ENCODE measurements around the gene FAM89B.

The FAM89B gene

GRCh38 chr11:65536412-65537295, 35.7 kb upstream of the FAM89B start:
- Mint-ChIP-seq H3K36me3 (no peaks in the 10 kb centered on the region), H3K27ac (peak overlapping the region; percentile 13), H3K4me1 (ENCODE audit: low read depth) (peaks cover 5% of the 10 kb centered on the region), H3K27me3 (no peaks in the 10 kb centered on the region), H3K9me3 (ENCODE audit: low read depth) (no peaks in the 10 kb centered on the region), H3K4me3 (no peak overlapping the region)

GRCh38 chr11:65537296-65537597, 35.1 kb upstream of the FAM89B start:
- H3K4me1 Mint-ChIP-seq (ENCODE audit: low read depth): peaks cover 10% of the 10 kb centered on the region
- no peaks in the 10 kb centered on the region for H3K36me3 Mint-ChIP-seq
- no peak overlapping the region for H3K4me3 Mint-ChIP-seq
- no peaks in the 10 kb centered on the region for H3K27me3 Mint-ChIP-seq
- no peaks in the 10 kb centered on the region for H3K9me3 Mint-ChIP-seq (ENCODE audit: low read depth)
- no peak overlapping the region for H3K27ac Mint-ChIP-seq

- Mint-ChIP-seq H3K36me3 (peaks cover 2% of the 10 kb centered on the region), H3K27me3 (no peaks in the 10 kb centered on the region), H3K4me3 (no peak overlapping the region), H3K27ac (no peak overlapping the region), H3K9me3 (ENCODE audit: low read depth) (no peaks in the 10 kb centered on the region), H3K4me1 (ENCODE audit: low read depth) (peaks cover 12% of the 10 kb centered on the region)
Observed at GRCh38 chr11:65537620-65538231, 34.6 kb upstream of the FAM89B start.

- peaks cover 12% of the 10 kb centered on the region for H3K4me1 Mint-ChIP-seq (ENCODE audit: low read depth)
- peaks cover 2% of the 10 kb centered on the region for H3K36me3 Mint-ChIP-seq
- no peaks in the 10 kb centered on the region for H3K9me3 Mint-ChIP-seq (ENCODE audit: low read depth)
- H3K27me3 Mint-ChIP-seq: no peaks in the 10 kb centered on the region
- H3K27ac Mint-ChIP-seq: no peak overlapping the region
- H3K4me3 Mint-ChIP-seq: peak overlapping the region; percentile 57
Observed at GRCh38 chr11:65538232-65538914, 34.0 kb upstream of the FAM89B start.

GRCh38 chr11:65538915-65539743, 33.2 kb upstream of the FAM89B start:
- H3K4me1 Mint-ChIP-seq (ENCODE audit: low read depth): peaks cover 15% of the 10 kb centered on the region
- H3K27ac Mint-ChIP-seq: no peak overlapping the region
- H3K4me3 Mint-ChIP-seq: no peak overlapping the region
- H3K9me3 Mint-ChIP-seq (ENCODE audit: low read depth): no peaks in the 10 kb centered on the region
- peaks cover 2% of the 10 kb centered on the region for H3K36me3 Mint-ChIP-seq
- H3K27me3 Mint-ChIP-seq: no peaks in the 10 kb centered on the region

GRCh38 chr11:65539744-65540289, 32.5 kb upstream of the FAM89B start:
- H3K9me3 Mint-ChIP-seq (ENCODE audit: low read depth): no peaks in the 10 kb centered on the region
- peaks cover 2% of the 10 kb centered on the region for H3K36me3 Mint-ChIP-seq
- peak overlapping the region; percentile 84 for H3K4me3 Mint-ChIP-seq
- H3K27me3 Mint-ChIP-seq: no peaks in the 10 kb centered on the region
- no peak overlapping the region for H3K27ac Mint-ChIP-seq
- peaks cover 16% of the 10 kb centered on the region for H3K4me1 Mint-ChIP-seq (ENCODE audit: low read depth)

DNA sequence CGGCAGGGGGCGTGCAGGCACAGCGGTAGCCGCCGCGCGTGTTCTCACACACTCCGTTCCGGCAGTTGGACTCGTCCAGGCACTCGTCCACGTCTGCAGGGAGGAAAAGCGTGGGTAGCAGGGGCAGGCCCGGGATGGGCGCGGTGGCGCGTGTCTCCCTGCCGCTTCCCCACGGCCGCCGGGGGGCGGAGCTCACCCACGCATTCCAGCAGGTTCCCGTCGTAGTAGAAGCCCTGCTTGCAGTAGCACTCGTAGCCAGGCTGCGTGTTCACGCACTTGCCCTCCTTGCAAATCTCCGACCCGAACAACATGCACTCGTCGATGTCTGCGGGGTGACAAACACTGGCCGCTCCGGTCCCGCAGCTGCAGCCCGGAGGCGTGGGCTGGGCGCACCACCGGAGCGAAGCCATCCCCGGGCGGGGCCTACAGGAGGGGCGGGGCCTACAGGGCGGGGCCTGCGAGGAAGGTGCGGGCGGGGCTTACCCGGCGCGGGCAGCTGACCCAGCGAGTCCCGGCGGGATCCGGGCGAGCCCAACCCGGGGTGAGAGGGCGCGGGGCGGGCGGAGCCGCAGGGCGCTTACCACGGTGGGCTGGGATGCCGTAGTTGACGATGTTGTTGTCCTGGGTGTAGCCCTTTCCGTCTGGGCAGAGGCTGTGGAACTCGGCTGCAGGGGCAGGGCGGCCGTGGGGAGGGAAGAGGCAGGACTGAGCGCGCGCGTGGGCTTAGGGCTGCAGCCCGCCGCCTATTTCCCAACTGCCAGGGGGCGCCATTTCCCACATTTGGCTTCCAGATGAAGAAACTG, 31.8 kb upstream of the FAM89B start:
- Mint-ChIP-seq H3K9me3 (ENCODE audit: low read depth) (no peaks in the 10 kb centered on the region), H3K27ac (peak overlapping the region; percentile 58), H3K4me1 (ENCODE audit: low read depth) (peaks cover 18% of the 10 kb centered on the region), H3K27me3 (no peaks in the 10 kb centered on the region), H3K36me3 (peaks cover 2% of the 10 kb centered on the region), H3K4me3 (peak overlapping the region; percentile 84)

GRCh38 chr11:65541093-65541982, 31.0 kb upstream of the FAM89B start:
- Mint-ChIP-seq H3K4me3 (peak overlapping the region; percentile 84), H3K27ac (peak overlapping the region; percentile 58), H3K27me3 (no peaks in the 10 kb centered on the region), H3K36me3 (peaks cover 2% of the 10 kb centered on the region), H3K9me3 (ENCODE audit: low read depth) (no peaks in the 10 kb centered on the region), H3K4me1 (ENCODE audit: low read depth) (peaks cover 25% of the 10 kb centered on the region)

DNA sequence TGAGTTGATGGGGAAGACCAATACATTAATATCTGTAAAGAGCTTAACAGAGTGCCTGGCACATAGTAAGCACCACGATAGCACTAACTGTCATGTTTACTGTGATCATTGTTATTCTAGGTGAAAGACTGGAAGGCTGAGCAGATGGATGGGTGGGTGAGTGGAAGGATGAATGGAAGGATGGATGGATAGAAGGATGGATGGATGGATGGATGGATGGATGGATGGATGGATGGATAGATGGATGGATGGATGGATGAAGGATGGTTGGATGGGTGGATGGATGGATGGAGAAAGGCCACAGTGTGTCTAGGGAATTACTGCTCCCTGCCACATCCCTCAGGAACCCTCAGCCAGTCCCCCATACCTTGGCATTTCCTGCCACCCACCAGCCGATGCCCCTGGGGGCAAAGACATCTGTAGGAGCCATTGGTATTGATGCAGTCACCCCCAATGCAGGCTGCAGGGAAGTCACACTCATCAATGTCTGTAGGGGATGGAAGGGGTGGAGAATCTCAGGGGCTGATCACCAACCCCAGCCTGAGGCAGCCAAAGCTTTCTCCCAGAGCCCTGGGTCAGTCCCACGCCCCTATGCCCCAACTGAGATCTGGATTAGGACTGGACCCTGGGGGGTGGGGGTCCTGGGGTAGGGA, 29.5 kb upstream of the FAM89B start:
- peaks cover 32% of the 10 kb centered on the region for H3K4me1 Mint-ChIP-seq (ENCODE audit: low read depth)
- no peak overlapping the region for H3K4me3 Mint-ChIP-seq
- no peaks in the 10 kb centered on the region for H3K27me3 Mint-ChIP-seq
- H3K9me3 Mint-ChIP-seq (ENCODE audit: low read depth): no peaks in the 10 kb centered on the region
- peak overlapping the region; percentile 80 for H3K27ac Mint-ChIP-seq
- peaks cover 2% of the 10 kb centered on the region for H3K36me3 Mint-ChIP-seq

- Mint-ChIP-seq H3K27me3 (no peaks in the 10 kb centered on the region), H3K9me3 (ENCODE audit: low read depth) (no peaks in the 10 kb centered on the region), H3K36me3 (peaks cover 2% of the 10 kb centered on the region), H3K27ac (peak overlapping the region; percentile 89), H3K4me3 (peak overlapping the region; percentile 85), H3K4me1 (ENCODE audit: low read depth) (peaks cover 47% of the 10 kb centered on the region)
Observed at GRCh38 chr11:65545853-65546216, 26.5 kb upstream of the FAM89B start.

DNA sequence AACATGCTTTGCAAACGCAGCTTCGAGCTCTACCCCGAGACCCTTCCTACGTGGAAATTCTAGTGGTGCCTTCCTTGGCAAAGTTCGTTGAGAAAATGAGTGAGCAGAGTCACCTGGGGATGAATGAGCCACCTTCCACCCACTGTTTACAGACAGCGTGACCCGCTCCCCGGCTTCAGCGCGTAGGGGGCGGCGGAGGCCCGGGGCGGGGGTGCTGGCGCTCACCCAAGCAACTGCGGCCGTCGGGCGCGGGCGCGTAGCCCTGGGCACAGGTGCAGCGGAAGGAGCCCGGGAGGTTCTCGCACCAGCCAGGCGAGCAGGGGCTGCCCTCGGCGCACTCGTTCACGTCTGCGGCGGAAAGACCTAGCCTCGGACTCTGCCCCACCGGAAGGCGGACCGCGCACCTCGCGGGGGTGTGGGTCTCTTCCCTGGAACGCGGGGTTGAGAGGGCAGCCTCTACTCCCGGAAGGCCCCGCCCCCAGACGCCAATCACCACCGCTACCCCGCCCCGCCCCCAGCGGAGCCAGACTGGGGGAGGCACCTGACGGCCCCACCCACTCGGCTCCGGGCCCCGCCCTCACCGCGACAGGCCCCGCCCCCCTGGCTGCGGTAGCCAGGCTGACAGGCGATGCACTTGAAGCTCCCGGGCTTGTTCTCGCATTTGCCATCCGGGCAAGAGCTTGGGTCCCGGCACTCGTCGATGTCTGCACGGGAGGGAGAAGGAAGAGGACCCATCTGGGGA, 25.9 kb upstream of the FAM89B start:
- Mint-ChIP-seq H3K4me1 (ENCODE audit: low read depth) (peaks cover 47% of the 10 kb centered on the region), H3K9me3 (ENCODE audit: low read depth) (no peaks in the 10 kb centered on the region), H3K27me3 (no peaks in the 10 kb centered on the region), H3K27ac (peak overlapping the region; percentile 89), H3K36me3 (peaks cover 2% of the 10 kb centered on the region), H3K4me3 (peak overlapping the region; percentile 85)

DNA sequence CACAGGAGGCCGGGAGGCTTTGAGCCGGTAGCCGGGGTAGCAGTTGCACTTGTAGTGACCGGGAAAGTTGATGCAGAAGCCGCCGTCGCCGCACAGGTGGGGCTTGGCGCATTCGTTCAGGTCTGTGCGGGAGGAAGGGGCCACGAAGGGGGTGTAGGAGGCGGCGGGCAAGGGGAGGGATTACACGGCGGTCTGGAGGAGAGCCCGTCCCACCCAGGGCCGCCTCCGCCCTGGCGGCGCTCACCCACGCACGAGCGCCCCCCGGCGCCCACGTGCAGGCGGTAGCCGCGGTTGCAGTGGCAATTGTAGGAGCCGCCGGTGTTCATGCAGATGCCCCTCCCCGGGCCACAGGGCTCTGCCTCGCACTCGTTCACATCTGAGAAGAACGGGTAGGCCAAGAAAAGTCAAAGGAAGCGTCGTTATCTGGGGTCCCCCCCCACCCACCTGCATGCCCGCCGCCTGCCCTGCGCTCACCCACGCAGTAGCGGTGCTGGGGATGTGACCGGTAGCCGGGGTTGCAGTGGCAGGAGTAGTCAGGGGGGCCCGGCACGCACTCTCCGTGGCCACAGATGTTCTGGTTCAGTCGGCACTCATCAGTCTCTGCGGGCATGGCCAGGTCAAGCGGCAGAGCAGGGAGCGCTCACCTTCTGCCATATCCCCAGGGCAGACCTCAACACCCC, 24.8 kb upstream of the FAM89B start:
- Mint-ChIP-seq H3K4me3 (peak overlapping the region; percentile 46), H3K36me3 (peaks cover 2% of the 10 kb centered on the region), H3K27me3 (no peaks in the 10 kb centered on the region), H3K9me3 (ENCODE audit: low read depth) (no peaks in the 10 kb centered on the region), H3K27ac (peak overlapping the region; percentile 68), H3K4me1 (ENCODE audit: low read depth) (peaks cover 53% of the 10 kb centered on the region)

Measured in activated naive CD8-positive, alpha-beta T cell (primary cell).